GM12872 (cell line): Measurements from ENCODE around the gene TFEC.

Experiments
- TF ChIP-seq, protein P1 (sequence below): IDR thresholded peaks from 3 replicates; pipeline ENCODE4 v1.5.1; 2011; ENCODE audit warnings: low read depth, mild to moderate bottlenecking, low read length, moderate library complexity; ENCODE audit not compliant: insufficient read depth

TFEC gene

DNA sequence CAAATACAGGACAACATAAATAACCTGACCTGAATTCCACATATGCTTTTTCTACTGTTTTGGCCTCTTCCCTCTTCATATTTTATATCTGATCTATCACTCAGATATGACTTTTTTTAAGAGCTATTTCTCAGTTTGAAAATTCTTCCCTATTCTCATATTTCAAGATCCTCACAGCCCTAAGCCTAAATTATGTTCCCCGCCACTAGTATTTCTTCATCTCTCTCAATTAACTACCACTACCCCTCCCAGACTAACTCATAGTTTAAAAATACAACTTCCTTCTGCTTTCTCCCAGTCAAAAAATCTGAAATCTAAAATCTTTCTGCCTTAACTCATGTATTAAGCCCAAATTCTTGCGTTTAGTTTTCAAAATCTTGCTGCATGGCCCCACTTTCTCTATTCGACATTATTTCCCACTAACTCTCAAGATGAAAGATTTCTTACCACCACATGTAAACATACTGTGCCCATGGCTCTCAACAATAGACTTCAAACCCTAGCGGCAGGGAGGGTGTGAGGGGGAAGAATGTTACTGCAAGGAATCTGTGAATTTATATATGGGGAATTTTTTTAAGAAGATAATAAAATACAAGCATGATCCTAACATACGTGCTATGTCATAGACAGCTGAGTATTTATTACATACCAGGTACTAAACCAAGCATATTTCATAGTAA, 64.6 kb downstream of the TFEC start:
- TF ChIP-seq, protein P1, sequence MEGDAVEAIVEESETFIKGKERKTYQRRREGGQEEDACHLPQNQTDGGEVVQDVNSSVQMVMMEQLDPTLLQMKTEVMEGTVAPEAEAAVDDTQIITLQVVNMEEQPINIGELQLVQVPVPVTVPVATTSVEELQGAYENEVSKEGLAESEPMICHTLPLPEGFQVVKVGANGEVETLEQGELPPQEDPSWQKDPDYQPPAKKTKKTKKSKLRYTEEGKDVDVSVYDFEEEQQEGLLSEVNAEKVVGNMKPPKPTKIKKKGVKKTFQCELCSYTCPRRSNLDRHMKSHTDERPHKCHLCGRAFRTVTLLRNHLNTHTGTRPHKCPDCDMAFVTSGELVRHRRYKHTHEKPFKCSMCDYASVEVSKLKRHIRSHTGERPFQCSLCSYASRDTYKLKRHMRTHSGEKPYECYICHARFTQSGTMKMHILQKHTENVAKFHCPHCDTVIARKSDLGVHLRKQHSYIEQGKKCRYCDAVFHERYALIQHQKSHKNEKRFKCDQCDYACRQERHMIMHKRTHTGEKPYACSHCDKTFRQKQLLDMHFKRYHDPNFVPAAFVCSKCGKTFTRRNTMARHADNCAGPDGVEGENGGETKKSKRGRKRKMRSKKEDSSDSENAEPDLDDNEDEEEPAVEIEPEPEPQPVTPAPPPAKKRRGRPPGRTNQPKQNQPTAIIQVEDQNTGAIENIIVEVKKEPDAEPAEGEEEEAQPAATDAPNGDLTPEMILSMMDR, result no peak

DNA sequence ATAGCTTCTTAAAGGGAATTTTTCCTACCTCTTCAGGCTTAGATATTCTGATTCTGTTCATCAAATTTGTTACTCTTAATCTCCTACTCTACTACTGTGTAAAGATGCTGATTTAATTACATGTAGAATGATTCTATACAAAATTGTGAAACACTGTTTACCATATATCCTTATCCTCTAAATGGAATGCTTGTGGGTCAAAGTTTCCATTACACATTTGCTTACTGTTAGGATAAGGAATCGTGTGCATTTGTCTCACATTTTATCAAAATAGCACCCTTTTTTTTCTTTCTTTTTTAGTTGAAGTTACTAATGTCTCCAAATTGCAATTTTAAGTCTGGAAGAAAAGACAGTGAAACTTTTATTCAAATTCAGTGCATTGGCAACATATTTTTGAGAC, 65.3 kb downstream of the TFEC start:
- TF ChIP-seq, protein P1, result no peak

DNA sequence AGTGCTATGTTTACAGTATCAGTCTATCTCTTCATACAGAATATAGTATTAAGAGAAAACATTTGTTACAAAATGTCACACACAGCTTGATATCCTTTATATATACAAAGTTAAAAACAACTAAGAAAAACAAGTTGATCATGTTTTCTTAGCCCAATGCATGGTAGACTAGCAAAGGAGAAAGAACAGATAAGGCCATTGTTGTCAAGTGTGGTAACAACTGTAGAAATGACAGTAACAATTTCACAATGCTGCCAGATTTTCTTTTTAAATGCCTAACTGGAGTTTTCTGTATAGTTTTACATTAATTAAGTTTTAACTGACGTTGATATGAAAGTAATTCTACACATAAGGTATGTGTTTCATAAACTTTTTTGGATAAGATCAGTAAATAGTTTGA, 65.8 kb downstream of the TFEC start:
- TF ChIP-seq, protein P1, result no peak

DNA sequence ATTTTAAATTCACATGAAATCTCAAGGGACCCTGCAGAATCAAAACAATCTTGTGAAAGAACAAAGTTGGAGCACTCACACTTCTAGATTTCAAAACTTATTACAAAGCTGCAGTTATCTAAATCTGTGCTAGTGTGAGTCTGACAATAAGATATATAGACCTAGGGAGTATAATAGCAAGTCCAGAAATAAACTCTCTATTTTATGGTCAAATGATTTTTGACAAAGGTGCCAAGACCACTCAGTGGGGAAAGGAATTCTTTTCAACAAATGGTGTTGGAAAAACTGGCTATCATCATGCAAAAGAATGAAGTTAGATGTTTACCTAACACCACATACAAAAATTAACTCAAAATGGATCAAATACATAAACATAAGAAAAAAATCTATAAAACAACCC, 68.2 kb downstream of the TFEC start:
- TF ChIP-seq, protein P1, result no peak

DNA sequence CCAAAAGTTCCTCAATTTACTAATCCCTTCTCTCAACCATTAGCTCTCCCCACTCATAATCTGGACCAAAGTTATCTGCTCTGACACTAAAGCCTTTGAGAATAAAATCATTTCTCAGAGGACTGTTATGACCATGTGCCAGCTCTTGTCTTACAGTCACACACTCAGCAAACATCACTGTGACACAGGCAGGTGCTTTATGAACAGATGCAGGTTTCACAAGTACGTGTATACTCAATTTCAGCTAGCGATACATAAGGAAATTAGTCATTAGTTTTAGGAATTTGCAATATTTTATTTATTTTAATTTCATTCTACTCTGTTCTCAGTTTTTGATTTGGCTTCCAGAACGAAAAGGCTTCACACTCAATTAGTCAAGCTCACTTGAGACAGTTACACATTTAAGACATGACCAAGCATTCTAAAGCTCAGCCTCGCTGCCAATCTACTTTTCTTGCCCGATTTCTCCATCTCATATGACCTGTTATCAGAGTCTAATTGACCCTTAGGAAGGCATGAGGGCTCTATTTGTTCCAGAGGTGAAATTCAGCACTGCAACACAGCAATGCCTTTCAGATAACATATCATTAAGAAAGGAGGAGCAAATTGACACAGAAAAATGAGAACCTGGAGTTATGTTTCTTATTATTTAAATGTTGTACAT, 76.8 kb downstream of the TFEC start:
- TF ChIP-seq, protein P1, result no peak

DNA sequence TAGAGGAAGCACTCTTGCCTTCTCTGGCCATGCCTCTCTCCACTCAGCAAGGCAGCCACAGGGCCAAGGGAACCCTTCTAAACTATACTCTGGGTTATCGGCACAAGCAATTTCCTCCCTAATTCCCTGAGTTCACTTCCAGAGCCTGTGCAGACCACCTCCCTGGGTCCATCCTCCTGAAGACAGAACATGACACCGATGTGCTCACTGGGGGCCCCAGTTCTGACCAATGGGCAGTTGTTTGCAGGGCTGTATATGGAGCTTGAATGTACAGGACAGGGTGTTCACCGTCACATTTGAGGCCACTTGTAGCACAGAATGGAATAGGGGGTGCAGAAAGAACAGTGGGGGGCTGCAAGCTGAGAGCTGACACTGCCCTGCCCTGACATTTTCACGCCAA, 77.7 kb downstream of the TFEC start:
- TF ChIP-seq, protein P1, result no peak

DNA sequence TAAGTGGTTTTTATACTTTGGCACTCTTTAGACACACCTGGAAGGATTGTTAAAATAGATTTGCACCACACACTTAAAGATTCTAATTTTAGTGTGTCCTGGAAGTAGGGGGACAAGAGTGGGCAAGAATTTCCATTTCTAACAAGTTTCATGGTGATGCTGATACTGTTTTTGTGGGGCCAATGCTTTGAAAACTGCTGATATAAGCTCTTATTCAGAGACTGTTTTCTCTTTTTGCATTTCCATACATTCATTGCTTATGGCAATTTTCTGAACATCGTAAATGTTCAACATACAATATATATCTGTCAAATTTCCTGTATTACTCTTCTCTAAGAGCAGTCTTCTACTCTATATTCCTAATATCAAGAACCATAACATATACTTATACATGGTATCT, 79.0 kb downstream of the TFEC start:
- TF ChIP-seq, protein P1, result no peak
